DOHH2 (cell line): ENCODE results near the gene CHCHD1.

Experiments
- H3F3A ChIP-seq: fragments of 200-600 bp; sonication (generic), shearing (Covaris generic); 2 replicates; pipeline ENCODE4 v1.6.0; 2016; ENCODE audit warnings: antibody characterized with exemption, mild to moderate bottlenecking; ENCODE audit not compliant: control insufficient read depth, insufficient read depth
- H3K27ac ChIP-seq: fragments of 200-600 bp; sonication (generic); 2 replicates; pipeline ENCODE4 v1.5.1; 2014; ENCODE audit warnings: low read depth, mild to moderate bottlenecking, low read length, moderate library complexity
- H3K27me3 ChIP-seq: fragments of 200-600 bp; sonication (generic); 2 replicates; pipeline ENCODE4 v1.6.1; 2014; ENCODE audit warnings: mild to moderate bottlenecking, low read length, mixed read lengths; ENCODE audit not compliant: control insufficient read depth
- H3K36me3 ChIP-seq: fragments of 200-600 bp; sonication (generic); 2 replicates; pipeline ENCODE4 v1.6.1; 2014; ENCODE audit warnings: mild to moderate bottlenecking, low read length, moderate library complexity, mixed read lengths; ENCODE audit not compliant: control insufficient read depth
- H3K4me1 ChIP-seq: fragments of 200-600 bp; sonication (generic); 2 replicates; pipeline ENCODE4 v1.6.1; 2014; ENCODE audit warnings: mild to moderate bottlenecking, low read length, mixed read lengths; ENCODE audit not compliant: control insufficient read depth
- H3K4me2 ChIP-seq: fragments of 200-600 bp; sonication (generic); 2 replicates; pipeline ENCODE4 v1.6.0; 2014; ENCODE audit warnings: mild to moderate bottlenecking, low read length, moderate library complexity
- H3K4me3 ChIP-seq: fragments of 200-600 bp; sonication (generic); 2 replicates; pipeline ENCODE4 v1.5.1; 2014; ENCODE audit warnings: mild to moderate bottlenecking, low read length, mixed read lengths
- H3K79me2 ChIP-seq: fragments of 200-600 bp; sonication (generic); 2 replicates; pipeline ENCODE4 v1.6.1; 2014; ENCODE audit warnings: mild to moderate bottlenecking, low read length, mixed read lengths; ENCODE audit not compliant: control insufficient read depth
- H3K9me2 ChIP-seq: fragments of 200-600 bp; sonication (generic); replicated peaks from 2 replicates; pipeline ENCODE4 v1.6.1; 2014; ENCODE audit warnings: mild to moderate bottlenecking, low read length, mixed read lengths; ENCODE audit not compliant: control insufficient read depth
- H3K9me3 ChIP-seq: fragments of 200-600 bp; sonication (generic); 2 replicates; pipeline ENCODE4 v1.6.1; 2014; ENCODE audit warnings: antibody characterized with exemption, low read length, mixed read lengths; ENCODE audit not compliant: control insufficient read depth, insufficient read depth
- H4K20me1 ChIP-seq: fragments of 200-600 bp; sonication (generic); 2 replicates; pipeline ENCODE4 v1.6.0; 2014; ENCODE audit warnings: low read depth, mild to moderate bottlenecking, antibody characterized with exemption, low read length, moderate library complexity; ENCODE audit not compliant: control insufficient read depth, insufficient read depth
- EZH2phosphoT487 ChIP-seq: fragments of 200-600 bp; sonication (generic); IDR thresholded peaks from 2 replicates; pipeline ENCODE4 v1.6.1; 2017; ENCODE audit warnings: borderline replicate concordance, mild to moderate bottlenecking, antibody characterized with exemption, low read length, moderate library complexity, mixed read lengths
- TF ChIP-seq, protein P1 (sequence below): fragments of 200-600 bp; sonication (generic); IDR thresholded peaks from one replicate; pipeline ENCODE4 v1.5.1; 2014; ENCODE audit warnings: antibody characterized with exemption, mild to moderate bottlenecking, low read depth, low read length; ENCODE audit not compliant: poor library complexity, severe bottlenecking

The CHCHD1 gene

DNA sequence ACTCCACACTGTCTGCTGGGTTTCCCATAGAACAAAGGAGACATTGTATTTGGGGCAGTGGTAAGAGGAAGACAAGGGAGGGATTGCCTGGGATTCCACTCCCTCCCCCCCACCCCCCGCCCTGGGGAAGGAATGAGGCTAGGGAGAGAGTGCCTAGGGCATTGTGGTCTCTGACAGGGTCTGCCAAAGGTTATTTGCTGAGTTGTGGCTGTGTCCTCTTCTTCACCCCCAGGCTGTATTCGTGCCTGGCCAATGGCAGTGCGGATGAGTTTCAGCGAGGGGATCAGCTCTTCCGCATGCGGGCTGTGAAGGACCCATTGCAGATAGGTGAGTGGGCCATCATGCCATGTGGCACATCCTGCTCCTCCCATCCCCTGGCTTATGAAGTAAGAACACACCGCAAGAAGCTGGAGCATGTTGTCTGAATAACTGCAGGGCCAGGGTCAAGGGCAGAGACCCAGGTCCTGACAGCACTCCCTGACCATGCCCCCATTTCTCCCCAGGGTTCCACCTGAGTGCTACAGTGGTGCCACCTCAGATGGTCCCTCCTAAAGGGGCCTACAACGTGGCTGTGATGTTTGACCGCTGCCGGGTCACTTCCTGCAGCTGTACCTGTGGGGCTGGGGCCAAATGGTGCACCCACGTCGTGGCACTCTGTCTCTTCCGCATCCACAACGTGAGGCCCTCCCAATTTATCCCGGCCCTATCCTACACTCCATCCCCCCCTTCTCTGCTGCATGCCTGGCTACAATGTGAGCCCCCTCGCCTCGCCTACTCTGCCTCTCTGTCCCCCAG is 7.2 kb downstream of the CHCHD1 start:
- no peak for TF ChIP-seq EZH2phosphoT487
- TF ChIP-seq, protein P1, sequence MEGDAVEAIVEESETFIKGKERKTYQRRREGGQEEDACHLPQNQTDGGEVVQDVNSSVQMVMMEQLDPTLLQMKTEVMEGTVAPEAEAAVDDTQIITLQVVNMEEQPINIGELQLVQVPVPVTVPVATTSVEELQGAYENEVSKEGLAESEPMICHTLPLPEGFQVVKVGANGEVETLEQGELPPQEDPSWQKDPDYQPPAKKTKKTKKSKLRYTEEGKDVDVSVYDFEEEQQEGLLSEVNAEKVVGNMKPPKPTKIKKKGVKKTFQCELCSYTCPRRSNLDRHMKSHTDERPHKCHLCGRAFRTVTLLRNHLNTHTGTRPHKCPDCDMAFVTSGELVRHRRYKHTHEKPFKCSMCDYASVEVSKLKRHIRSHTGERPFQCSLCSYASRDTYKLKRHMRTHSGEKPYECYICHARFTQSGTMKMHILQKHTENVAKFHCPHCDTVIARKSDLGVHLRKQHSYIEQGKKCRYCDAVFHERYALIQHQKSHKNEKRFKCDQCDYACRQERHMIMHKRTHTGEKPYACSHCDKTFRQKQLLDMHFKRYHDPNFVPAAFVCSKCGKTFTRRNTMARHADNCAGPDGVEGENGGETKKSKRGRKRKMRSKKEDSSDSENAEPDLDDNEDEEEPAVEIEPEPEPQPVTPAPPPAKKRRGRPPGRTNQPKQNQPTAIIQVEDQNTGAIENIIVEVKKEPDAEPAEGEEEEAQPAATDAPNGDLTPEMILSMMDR, result no peak
- H3K27me3 ChIP-seq, result no peaks in the 10 kb centered on the region
- H3K4me2 ChIP-seq, result no peak overlapping the region
- no peak overlapping the region for H3K27ac ChIP-seq
- 0 out of 2 replicates have a peak, but pooled peaks cover 6% of the 10 kb centered on the region for H4K20me1 ChIP-seq
- peaks cover 33% of the 10 kb centered on the region for H3K36me3 ChIP-seq
- H3F3A ChIP-seq, result peaks cover 8% of the 10 kb centered on the region
- H3K4me1 ChIP-seq, result peaks cover 21% of the 10 kb centered on the region
- peaks cover 27% of the 10 kb centered on the region for H3K79me2 ChIP-seq
- H3K4me3 ChIP-seq, result no peak overlapping the region
- H3K9me2 ChIP-seq, result no peaks in the 10 kb centered on the region
- no peaks in the 10 kb centered on the region for H3K9me3 ChIP-seq

GRCh38 chr10:73789659-73790055 is 7.8 kb downstream of the CHCHD1 start:
- Histone ChIP-seq H4K20me1 (0 out of 2 replicates have a peak, but pooled peaks cover 6% of the 10 kb centered on the region), H3F3A (peaks cover 3% of the 10 kb centered on the region), H3K4me3 (no peak overlapping the region), H3K27me3 (no peaks in the 10 kb centered on the region), H3K9me3 (no peaks in the 10 kb centered on the region), H3K9me2 (no peaks in the 10 kb centered on the region), H3K27ac (no peak overlapping the region), H3K36me3 (peaks cover 38% of the 10 kb centered on the region), H3K79me2 (peaks cover 21% of the 10 kb centered on the region), H3K4me1 (peaks cover 15% of the 10 kb centered on the region), H3K4me2 (no peak overlapping the region)
- TF ChIP-seq, protein P1, result no peak
- no peak for TF ChIP-seq EZH2phosphoT487

GRCh38 chr10:73790886-73791625 is 9.2 kb downstream of the CHCHD1 start:
- Histone ChIP-seq H3K9me2 (no peaks in the 10 kb centered on the region), H3K79me2 (peaks cover 13% of the 10 kb centered on the region), H3K27me3 (no peaks in the 10 kb centered on the region), H3K4me3 (no peak overlapping the region), H3F3A (no peaks in the 10 kb centered on the region), H3K36me3 (peaks cover 45% of the 10 kb centered on the region), H3K9me3 (no peaks in the 10 kb centered on the region), H3K4me1 (peaks cover 11% of the 10 kb centered on the region), H4K20me1 (0 out of 2 replicates have a peak, but pooled peaks cover 3% of the 10 kb centered on the region), H3K4me2 (no peak overlapping the region), H3K27ac (no peak overlapping the region)
- TF ChIP-seq, protein P1, result no peak
- TF ChIP-seq EZH2phosphoT487, result no peak
